GM21528 (cell line): ENCODE measurements around the gene SLC5A5.
"Not testable (repeated sequence)": the region's sequence is repeated elsewhere in the genome, so short reads cannot be mapped to it uniquely, and the experiment has no call there.

Experiments used
- ATAC-seq: cut with Tn5 transposase; IDR thresholded peaks from one replicate; pipeline ENCODE4 v1.9.1; 2021; ENCODE audit warnings: mild to moderate bottlenecking, moderate library complexity; ENCODE audit not compliant: unreplicated experiment, low FRiP score

Gene SLC5A5

GRCh38 chr19:17869114-17869608, 2.6 kb upstream of the SLC5A5 start:
- ATAC-seq: no peak

GRCh38 chr19:17871032-17871877, 490 bp upstream of the SLC5A5 start:
- no peak for ATAC-seq

- no peak for ATAC-seq
Measured at GRCh38 chr19:17872251-17873001, 681 bp downstream of the SLC5A5 start.

GRCh38 chr19:17873786-17874757, 2.3 kb downstream of the SLC5A5 start:
- ATAC-seq: no peak

GRCh38 chr19:17874758-17875135, 3.0 kb downstream of the SLC5A5 start:
- no peak for ATAC-seq

GRCh38 chr19:17877696-17878095, 6.0 kb downstream of the SLC5A5 start:
- no peak for ATAC-seq

- no peak for ATAC-seq
Measured at GRCh38 chr19:17879466-17879865, 7.7 kb downstream of the SLC5A5 start.

GRCh38 chr19:17881701-17882100, 10.0 kb downstream of the SLC5A5 start:
- ATAC-seq: no peak

- ATAC-seq: no peak
Measured at GRCh38 chr19:17883627-17884410, 12.1 kb downstream of the SLC5A5 start.

- no peak for ATAC-seq
Measured at GRCh38 chr19:17886515-17886914, 14.8 kb downstream of the SLC5A5 start.

- ATAC-seq: not testable (repeated sequence)
Measured at GRCh38 chr19:17887221-17887620, 15.5 kb downstream of the SLC5A5 start.

- ATAC-seq: no peak
Measured at GRCh38 chr19:17888260-17888659, 16.5 kb downstream of the SLC5A5 start.

GRCh38 chr19:17889609-17890214, 18.0 kb downstream of the SLC5A5 start:
- no peak for ATAC-seq

- ATAC-seq: no peak
Measured at GRCh38 chr19:17893766-17894165, 22.0 kb downstream of the SLC5A5 start.

- ATAC-seq: no peak
Measured at GRCh38 chr19:17902701-17903100, 31.0 kb downstream of the SLC5A5 start.

- ATAC-seq: no peak
Measured at GRCh38 chr19:17908244-17908643, 36.5 kb downstream of the SLC5A5 start.

GRCh38 chr19:17909003-17909732, 37.4 kb downstream of the SLC5A5 start:
- no peak for ATAC-seq

- ATAC-seq: no peak
Measured at GRCh38 chr19:17910791-17911360, 39.1 kb downstream of the SLC5A5 start.
